GM18499 (cell line): Measurements from ENCODE around the gene SHLD2.
"Not testable (repeated sequence)": the region's sequence is repeated elsewhere in the genome, so short reads cannot be mapped to it uniquely, and the experiment has no call there.

Source experiments
- ATAC-seq: cut with Tn5 transposase; IDR thresholded peaks from one replicate; pipeline ENCODE4 v1.9.1; 2021; ENCODE audit warnings: moderate number of reproducible peaks; ENCODE audit not compliant: insufficient read depth, unreplicated experiment

The SHLD2 gene

GRCh38 chr10:87083576-87084290, 11.3 kb upstream of the SHLD2 start:
- ATAC-seq = peak; percentile 14

- ATAC-seq = peak; percentile 45
These were observed 10.7 kb upstream of the SHLD2 start for GRCh38 chr10:87084291-87084782.

- no peak for ATAC-seq
These were observed 9.5 kb upstream of the SHLD2 start for GRCh38 chr10:87085537-87085936.

- no peak for ATAC-seq
These were observed 5.3 kb upstream of the SHLD2 start for GRCh38 chr10:87089746-87090145.

- no peak for ATAC-seq
These were observed 4.2 kb upstream of the SHLD2 start for GRCh38 chr10:87090779-87091178.

GRCh38 chr10:87092376-87092860, 2.6 kb upstream of the SHLD2 start:
- no peak for ATAC-seq

- ATAC-seq = no peak
These were observed 2.0 kb upstream of the SHLD2 start for GRCh38 chr10:87092861-87093631.

- ATAC-seq = peak; percentile 7
These were observed 1.2 kb upstream of the SHLD2 start for GRCh38 chr10:87093632-87094372.

- ATAC-seq = peak; percentile 29
These were observed 385 bp downstream of the SHLD2 start for GRCh38 chr10:87095236-87095945.

GRCh38 chr10:87101996-87102395, 7.0 kb downstream of the SHLD2 start:
- ATAC-seq = no peak

- ATAC-seq = not testable (repeated sequence)
These were observed 9.7 kb downstream of the SHLD2 start for GRCh38 chr10:87104727-87105126.

- ATAC-seq = no peak
These were observed 10.6 kb downstream of the SHLD2 start for GRCh38 chr10:87105446-87106124.

GRCh38 chr10:87118122-87118521, 23.1 kb downstream of the SHLD2 start:
- not testable (repeated sequence) for ATAC-seq

GRCh38 chr10:87119029-87119428, 24.0 kb downstream of the SHLD2 start:
- ATAC-seq = not testable (repeated sequence)

- not testable (repeated sequence) for ATAC-seq
These were observed 28.3 kb downstream of the SHLD2 start for GRCh38 chr10:87123351-87123750.

GRCh38 chr10:87127048-87127447, 32.0 kb downstream of the SHLD2 start:
- ATAC-seq = not testable (repeated sequence)

GRCh38 chr10:87127607-87128156, 32.7 kb downstream of the SHLD2 start:
- not testable (repeated sequence) for ATAC-seq

- ATAC-seq = not testable (repeated sequence)
These were observed 37.2 kb downstream of the SHLD2 start for GRCh38 chr10:87132176-87132575.

GRCh38 chr10:87133936-87134335, 38.9 kb downstream of the SHLD2 start:
- ATAC-seq = not testable (repeated sequence)
